SK-N-MC (cell line): ENCODE results near the gene NADSYN1.

Experiments
- EZH2 ChIP-seq: fragments of 200-600 bp; sonication (generic); IDR thresholded peaks from one replicate; pipeline ENCODE4 v1.6.1; 2017; ENCODE audit warnings: antibody characterized with exemption
- POLR2AphosphoS5 ChIP-seq: IDR thresholded peaks from 2 replicates; pipeline ENCODE4 v1.6.1; 2012; ENCODE audit warnings: mild to moderate bottlenecking, low read depth, low read length, borderline replicate concordance

- no peak for TF ChIP-seq POLR2AphosphoS5
- no peak for TF ChIP-seq EZH2
Measured at GRCh38 chr11:71474771-71475483, 21.9 kb downstream of the NADSYN1 start.
